Activated CD8-positive, alpha-beta memory T cell treated with anti-CD3 and anti-CD28 coated beads for 36 hours (primary cell): Measurements from ENCODE around the gene GAS2L1. TPM values are rescaled to one million over a fixed set of nuclear protein-coding genes. Genes with fewer than 3 reads are reported as not detected.

Experiments used
- CTCF ChIA-PET: fragments of 350-600 bp; sonication (Branson Sonifier 250); formaldehyde crosslinking; loops from one replicate; lab custom pipeline; 2021; ENCODE audit warnings: antibody characterized with exemption; lab: Charles Lee
- POLR2A ChIA-PET: fragments of 350-600 bp; sonication (Branson Sonifier 250); formaldehyde crosslinking; loops from one replicate; lab custom pipeline; 2021; ENCODE audit warnings: antibody characterized with exemption; lab: Charles Lee
- total RNA-seq, 2 experiments: library from RNA; stranded (reverse); gene quantifications; one replicate each; pipeline ENCODE4 v1.2.3, GENCODE V29; 2021

The GAS2L1 gene
- under 1 TPM; 0.46 to 0.78 TPM for total RNA-seq

GRCh38 chr22:29306175-29306834 lies at the start of gene GAS2L1:
TSS of gene GAS2L1 (plus strand) at chr22:29306650. CDS start at chr22:29308106, 1,456 bp downstream.
- POLR2A ChIA-PET, result no interaction called here
- CTCF ChIA-PET, result interaction anchor here (1.1 kb wide), 2 partner anchors 8 to 12 kb away, joined by 3 to 4 read pairs; no protein-coding TSS in a partner anchor

- ChIA-PET POLR2A (no interaction called here), CTCF (no interaction called here)
Observed at GRCh38 chr22:29257751-29258181, 48.7 kb upstream of the GAS2L1 start.

GRCh38 chr22:29258407-29259252 lies 47.8 kb upstream of the GAS2L1 start:
- ChIA-PET CTCF (interaction anchor here (1.2 kb wide), 1 partner anchor 13 kb away, joined by 4 read pairs; no protein-coding TSS in a partner anchor), POLR2A (no interaction called here)

- POLR2A ChIA-PET, result no interaction called here
- CTCF ChIA-PET, result interaction anchor here (1.2 kb wide), 1 partner anchor 14 kb away, joined by 4 read pairs; no protein-coding TSS in a partner anchor
Observed at GRCh38 chr22:29259253-29259899, 47.1 kb upstream of the GAS2L1 start.

- POLR2A ChIA-PET, result no interaction called here
- CTCF ChIA-PET, result no interaction called here
Observed at GRCh38 chr22:29260031-29260560, 46.4 kb upstream of the GAS2L1 start.

- CTCF ChIA-PET, result no interaction called here
Observed at GRCh38 chr22:29260601-29261315, 45.7 kb upstream of the GAS2L1 start.

GRCh38 chr22:29263791-29264276 lies 42.6 kb upstream of the GAS2L1 start:
- ChIA-PET CTCF (no interaction called here), POLR2A (no interaction called here)

More at GRCh38 chr22:29260601-29261315, 45.7 kb upstream of the GAS2L1 start:
- POLR2A ChIA-PET, result no interaction called here

GRCh38 chr22:29265305-29265704 lies 41.1 kb upstream of the GAS2L1 start:
- CTCF ChIA-PET, result no interaction called here
- POLR2A ChIA-PET, result no interaction called here

- ChIA-PET CTCF (no interaction called here), POLR2A (no interaction called here)
Observed at GRCh38 chr22:29265929-29266328, 40.5 kb upstream of the GAS2L1 start.

GRCh38 chr22:29266564-29267461 lies 39.6 kb upstream of the GAS2L1 start:
- CTCF ChIA-PET, result interaction anchor here (0.8 to 1.3 kb wide), 2 partner anchors 10 to 46 kb away, joined by 3 read pairs; no protein-coding TSS in a partner anchor
- POLR2A ChIA-PET, result interaction anchor here (0.6 kb wide), 1 partner anchor 157 kb away, joined by 9 read pairs; no protein-coding TSS in a partner anchor

GRCh38 chr22:29267462-29267857 lies 39.0 kb upstream of the GAS2L1 start:
- CTCF ChIA-PET, result interaction anchor here (0.8 to 1.3 kb wide), 2 partner anchors 9 to 45 kb away, joined by 3 read pairs; no protein-coding TSS in a partner anchor
- POLR2A ChIA-PET, result interaction anchor here (0.6 kb wide), 1 partner anchor 157 kb away, joined by 9 read pairs; no protein-coding TSS in a partner anchor

- ChIA-PET POLR2A (no interaction called here), CTCF (interaction anchor here (1.3 kb wide), 1 partner anchor 9 kb away, joined by 3 read pairs; no protein-coding TSS in a partner anchor)
Observed at GRCh38 chr22:29267858-29268510, 38.5 kb upstream of the GAS2L1 start, which contains the start of the genes EWSR1 and RHBDD3. TSS of gene EWSR1 (plus strand) at chr22:29268268. CDS start at chr22:29268337, 69 bp downstream. TSS of gene RHBDD3 (minus strand) at chr22:29267981. CDS start at chr22:29265626, 2,355 bp downstream.

- ChIA-PET CTCF (interaction anchor here (0.5 kb wide), 1 partner anchor 464 kb away, joined by 6 read pairs; no protein-coding TSS in a partner anchor), POLR2A (no interaction called here)
Observed at GRCh38 chr22:29268511-29269229, 37.8 kb upstream of the GAS2L1 start.

GRCh38 chr22:29269230-29269604 lies 37.2 kb upstream of the GAS2L1 start:
- ChIA-PET CTCF (no interaction called here), POLR2A (no interaction called here)

- ChIA-PET POLR2A (interaction anchor here (0.5 to 0.9 kb wide), 2 partner anchors 13 to 472 kb away, joined by 3 to 8 read pairs; no protein-coding TSS in a partner anchor), CTCF (interaction anchor here (0.6 to 0.9 kb wide), 2 partner anchors 24 to 107 kb away, joined by 3 to 4 read pairs; no protein-coding TSS in a partner anchor)
Observed at GRCh38 chr22:29269731-29270474, 36.5 kb upstream of the GAS2L1 start.
